ENCODE data around the gene HSD17B2.
"Not testable (repeated sequence)": the region's sequence is repeated elsewhere in the genome, so short reads cannot be mapped to it uniquely, and the experiment has no call there.

Gene HSD17B2

DNA sequence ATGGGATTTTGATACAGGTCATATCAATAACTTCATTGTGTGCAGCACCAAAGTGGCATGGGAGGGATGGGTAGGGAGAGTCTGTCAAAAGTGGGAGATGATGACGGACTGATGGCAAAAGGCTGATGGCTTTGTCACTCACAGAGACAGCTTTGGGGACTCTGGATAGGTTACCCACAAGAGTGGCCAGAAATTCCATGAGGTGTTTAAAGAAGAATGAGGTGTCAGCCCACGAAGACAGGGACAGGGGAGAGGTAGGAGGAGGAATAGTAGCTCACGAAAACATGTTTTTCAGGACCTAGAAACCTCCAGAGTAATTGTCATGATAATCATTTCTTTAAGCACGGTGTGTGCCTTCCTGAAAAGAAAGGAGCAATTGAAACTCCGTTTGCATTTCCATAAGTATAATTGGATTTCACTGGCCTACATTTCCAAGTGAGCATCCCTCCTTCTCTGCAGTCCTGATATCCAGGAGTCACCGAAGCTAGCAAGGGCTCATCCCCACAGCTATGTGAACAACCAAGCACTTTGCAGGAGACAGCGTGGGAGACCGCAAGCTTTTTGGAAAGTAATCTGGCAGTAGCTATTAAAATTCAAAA lies 60.0 kb downstream of the HSD17B2 start:
- no peak overlapping the region for H3K4me3 ChIP-seq (ENCODE audit: severe bottlenecking)

DNA sequence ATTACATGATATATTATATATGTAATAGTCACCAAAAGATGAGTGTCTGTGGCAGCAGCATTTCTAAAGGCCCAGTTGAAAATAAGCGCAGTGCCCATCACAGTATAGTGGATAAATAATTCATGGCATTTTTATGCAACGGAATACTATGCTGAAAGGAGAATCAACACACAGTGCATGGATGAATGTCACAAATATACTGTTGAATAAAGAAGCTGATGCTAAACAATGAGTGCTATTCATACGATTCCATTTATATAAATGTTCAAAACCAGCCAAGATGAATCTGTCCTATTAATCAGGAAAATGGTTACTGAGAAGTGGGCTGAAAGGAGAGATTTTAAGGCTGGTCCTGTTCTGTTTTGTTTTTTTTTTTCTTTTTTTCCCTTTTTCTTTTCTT lies 61.6 kb downstream of the HSD17B2 start:
- DNase-seq (ENCODE audit: low spot score) (no peak), ATAC-seq (ENCODE audit: low read depth) (no peak)
- Histone ChIP-seq H3K27ac (ENCODE audit: poor library complexity, severe bottlenecking) (no peak overlapping the region), H3K36me3 (ENCODE audit: low read depth) (no peaks in the 10 kb centered on the region), H3K4me1 (ENCODE audit: insufficient read depth, poor library complexity, severe bottlenecking) (peaks cover 3% of the 10 kb centered on the region), H3K9me3 (ENCODE audit: severe bottlenecking) (no peaks in the 10 kb centered on the region), H3K4me3 (ENCODE audit: severe bottlenecking) (no peak overlapping the region), H3K27me3 (ENCODE audit: insufficient read depth, poor library complexity, severe bottlenecking) (no peaks in the 10 kb centered on the region)
- TF ChIP-seq, protein P1, sequence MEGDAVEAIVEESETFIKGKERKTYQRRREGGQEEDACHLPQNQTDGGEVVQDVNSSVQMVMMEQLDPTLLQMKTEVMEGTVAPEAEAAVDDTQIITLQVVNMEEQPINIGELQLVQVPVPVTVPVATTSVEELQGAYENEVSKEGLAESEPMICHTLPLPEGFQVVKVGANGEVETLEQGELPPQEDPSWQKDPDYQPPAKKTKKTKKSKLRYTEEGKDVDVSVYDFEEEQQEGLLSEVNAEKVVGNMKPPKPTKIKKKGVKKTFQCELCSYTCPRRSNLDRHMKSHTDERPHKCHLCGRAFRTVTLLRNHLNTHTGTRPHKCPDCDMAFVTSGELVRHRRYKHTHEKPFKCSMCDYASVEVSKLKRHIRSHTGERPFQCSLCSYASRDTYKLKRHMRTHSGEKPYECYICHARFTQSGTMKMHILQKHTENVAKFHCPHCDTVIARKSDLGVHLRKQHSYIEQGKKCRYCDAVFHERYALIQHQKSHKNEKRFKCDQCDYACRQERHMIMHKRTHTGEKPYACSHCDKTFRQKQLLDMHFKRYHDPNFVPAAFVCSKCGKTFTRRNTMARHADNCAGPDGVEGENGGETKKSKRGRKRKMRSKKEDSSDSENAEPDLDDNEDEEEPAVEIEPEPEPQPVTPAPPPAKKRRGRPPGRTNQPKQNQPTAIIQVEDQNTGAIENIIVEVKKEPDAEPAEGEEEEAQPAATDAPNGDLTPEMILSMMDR (IDR thresholded peaks at IDR 0.05; ENCODE audit: poor library complexity, severe bottlenecking), result no peak

More for the DNA sequence above, 60.0 kb downstream of the HSD17B2 start:
- H3K36me3 ChIP-seq (ENCODE audit: low read depth), result no peaks in the 10 kb centered on the region
- H3K27ac ChIP-seq (ENCODE audit: poor library complexity, severe bottlenecking), result no peak overlapping the region
- no peaks in the 10 kb centered on the region for H3K27me3 ChIP-seq (ENCODE audit: insufficient read depth, poor library complexity, severe bottlenecking)
- no peaks in the 10 kb centered on the region for H3K9me3 ChIP-seq (ENCODE audit: severe bottlenecking)
- TF ChIP-seq, protein P1 (IDR thresholded peaks at IDR 0.05; ENCODE audit: poor library complexity, severe bottlenecking), result no peak
- peaks cover 3% of the 10 kb centered on the region for H3K4me1 ChIP-seq (ENCODE audit: insufficient read depth, poor library complexity, severe bottlenecking)
- DNase-seq (ENCODE audit: low spot score), result no peak
- no peak for ATAC-seq (ENCODE audit: low read depth)

DNA sequence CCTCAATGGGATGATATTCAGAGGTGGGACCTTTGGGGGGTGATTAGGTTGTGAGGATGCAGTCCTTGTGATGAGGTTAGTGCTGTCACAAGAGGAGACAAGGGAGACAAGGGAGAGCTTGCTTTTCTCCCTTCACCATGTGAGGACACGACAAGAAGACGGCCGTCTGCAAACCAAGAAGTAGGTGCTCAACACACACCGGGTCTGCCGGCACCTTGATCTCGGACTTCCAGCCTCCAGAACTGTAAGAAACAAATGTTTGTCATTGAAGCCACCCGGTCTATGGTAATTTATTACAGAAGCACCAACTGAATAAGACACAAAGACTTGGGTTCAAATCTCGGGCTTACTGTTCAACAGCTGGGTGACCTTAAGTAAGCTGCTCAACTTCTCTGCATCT lies 70.1 kb downstream of the HSD17B2 start:
- DNase-seq (ENCODE audit: low spot score) (no peak), ATAC-seq (ENCODE audit: low read depth) (no peak)
- H3K27ac ChIP-seq (ENCODE audit: poor library complexity, severe bottlenecking), result no peak overlapping the region
- H3K9me3 ChIP-seq (ENCODE audit: severe bottlenecking), result no peaks in the 10 kb centered on the region
- H3K36me3 ChIP-seq (ENCODE audit: low read depth), result no peaks in the 10 kb centered on the region
- TF ChIP-seq, protein P1 (IDR thresholded peaks at IDR 0.05; ENCODE audit: poor library complexity, severe bottlenecking), result no peak
- H3K4me1 ChIP-seq (ENCODE audit: insufficient read depth, poor library complexity, severe bottlenecking), result no peaks in the 10 kb centered on the region
- no peaks in the 10 kb centered on the region for H3K27me3 ChIP-seq (ENCODE audit: insufficient read depth, poor library complexity, severe bottlenecking)
- H3K4me3 ChIP-seq (ENCODE audit: severe bottlenecking), result no peak overlapping the region

DNA sequence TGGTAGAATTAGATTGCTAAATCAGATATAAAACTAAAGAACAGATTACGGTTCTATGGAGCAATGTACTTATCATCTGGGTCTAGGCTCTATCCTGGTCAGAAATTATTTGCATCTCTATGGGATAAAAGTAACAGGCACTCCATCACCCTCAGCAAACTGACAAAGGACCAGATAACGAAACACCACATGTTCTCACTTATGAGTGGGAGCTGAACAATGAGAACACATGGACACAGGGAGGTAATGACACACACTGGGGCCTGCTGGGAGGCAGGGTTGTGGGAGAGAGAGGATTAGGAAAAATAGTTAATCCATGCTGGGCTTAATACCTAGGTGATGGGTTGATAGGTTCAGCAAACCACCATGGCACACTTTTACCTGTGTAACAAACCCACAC lies 73.0 kb downstream of the HSD17B2 start:
- Histone ChIP-seq H3K4me3 (ENCODE audit: severe bottlenecking) (no peak overlapping the region), H3K27me3 (ENCODE audit: insufficient read depth, poor library complexity, severe bottlenecking) (no peaks in the 10 kb centered on the region), H3K9me3 (ENCODE audit: severe bottlenecking) (no peaks in the 10 kb centered on the region), H3K27ac (ENCODE audit: poor library complexity, severe bottlenecking) (no peak overlapping the region), H3K4me1 (ENCODE audit: insufficient read depth, poor library complexity, severe bottlenecking) (no peaks in the 10 kb centered on the region), H3K36me3 (ENCODE audit: low read depth) (no peaks in the 10 kb centered on the region)
- ATAC-seq (ENCODE audit: low read depth) (no peak), DNase-seq (ENCODE audit: low spot score) (no peak)
- TF ChIP-seq, protein P1 (IDR thresholded peaks at IDR 0.05; ENCODE audit: poor library complexity, severe bottlenecking), result no peak

DNA sequence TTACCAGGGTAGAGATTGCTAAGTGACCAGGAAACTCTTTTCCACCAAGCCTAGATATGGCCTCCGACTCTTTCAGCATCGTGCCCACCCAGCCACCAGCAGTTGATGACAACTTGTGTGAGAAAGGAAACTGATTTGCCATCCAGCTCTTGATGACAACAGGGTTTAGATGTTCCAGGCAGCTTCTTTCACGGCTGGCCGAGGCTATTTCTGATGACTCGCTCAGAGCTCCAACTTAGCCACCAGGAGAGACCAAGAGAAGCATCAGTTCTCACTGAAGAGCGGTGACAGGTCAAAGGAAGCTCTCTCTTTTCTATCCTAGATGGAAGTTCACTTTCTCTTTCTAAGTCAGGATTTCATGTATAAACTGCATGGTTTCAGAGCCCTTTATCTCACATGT lies 73.7 kb downstream of the HSD17B2 start:
- H3K4me3 ChIP-seq (ENCODE audit: severe bottlenecking), result no peak overlapping the region
- no peaks in the 10 kb centered on the region for H3K4me1 ChIP-seq (ENCODE audit: insufficient read depth, poor library complexity, severe bottlenecking)
- TF ChIP-seq, protein P1 (IDR thresholded peaks at IDR 0.05; ENCODE audit: poor library complexity, severe bottlenecking), result no peak

DNA sequence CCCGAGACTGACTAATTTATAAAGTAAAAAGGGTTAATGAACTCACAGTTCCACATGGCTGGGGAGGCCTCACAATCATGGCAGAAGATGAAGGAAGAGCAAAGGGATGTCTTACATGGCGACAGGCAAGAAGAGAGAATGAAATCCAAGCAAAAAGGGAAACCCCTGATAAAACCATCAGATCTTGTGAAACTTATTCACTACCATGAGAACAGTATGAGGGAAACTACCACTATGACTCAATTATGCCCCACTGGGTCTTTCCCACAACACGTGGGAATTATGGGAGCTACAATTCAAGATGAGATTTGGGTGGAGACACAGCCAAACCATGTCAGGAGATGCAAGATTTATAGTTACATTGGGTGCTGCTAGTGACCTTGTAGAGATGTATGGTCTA lies 74.2 kb downstream of the HSD17B2 start:
- H3K4me1 ChIP-seq (ENCODE audit: insufficient read depth, poor library complexity, severe bottlenecking); H3K27ac ChIP-seq (ENCODE audit: poor library complexity, severe bottlenecking); H3K27me3 ChIP-seq (ENCODE audit: insufficient read depth, poor library complexity, severe bottlenecking); ATAC-seq (ENCODE audit: low read depth); DNase-seq (ENCODE audit: low spot score); H3K4me3 ChIP-seq (ENCODE audit: severe bottlenecking); H3K36me3 ChIP-seq (ENCODE audit: low read depth); H3K9me3 ChIP-seq (ENCODE audit: severe bottlenecking): not testable (repeated sequence)

More for the DNA sequence above, 73.7 kb downstream of the HSD17B2 start:
- Histone ChIP-seq H3K9me3 (ENCODE audit: severe bottlenecking) (no peaks in the 10 kb centered on the region), H3K27ac (ENCODE audit: poor library complexity, severe bottlenecking) (no peak overlapping the region), H3K27me3 (ENCODE audit: insufficient read depth, poor library complexity, severe bottlenecking) (no peaks in the 10 kb centered on the region), H3K36me3 (ENCODE audit: low read depth) (no peaks in the 10 kb centered on the region)
- ATAC-seq (ENCODE audit: low read depth) (no peak), DNase-seq (ENCODE audit: low spot score) (no peak)
